OCI-LY1 (cell line): ENCODE measurements around the gene GDPD3.

Source experiments
- CTCF ChIP-seq: fragments of 200-600 bp; sonication (generic), shearing (Covaris generic); IDR thresholded peaks from 2 replicates; pipeline ENCODE4 v1.5.1; 2017; ENCODE audit warnings: mild to moderate bottlenecking, antibody characterized with exemption, low read length, moderate library complexity, mixed read lengths
- EZH2 ChIP-seq: fragments of 200-600 bp; sonication (generic), shearing (Covaris generic); IDR thresholded peaks from 2 replicates; pipeline ENCODE4 v1.8.0; 2017; ENCODE audit warnings: borderline replicate concordance, mixed run types, mild to moderate bottlenecking, antibody characterized with exemption, low read length, moderate library complexity, mixed read lengths

- TF ChIP-seq CTCF (no peak), EZH2 (no peak)
Observed at GRCh38 chr16:30069611-30070462, 43.5 kb downstream of the GDPD3 start.
